Kidney (tissue), 14 donors: Measurements from ENCODE around the gene RSPH1. TPM values are rescaled to one million over a fixed set of nuclear protein-coding genes. Genes with fewer than 3 reads are reported as not detected.

Source experiments
- DNase-seq, 5 donors: peaks; one replicate each; pipeline ENCODE4 v3.0.0-alpha.2; 2013 to 2020
- FAIRE-seq: peaks from 2 replicates; lab custom pipeline; 2012; peaks lifted over from hg19 to GRCh38; lab: Jason Lieb, UNC
- H3K27ac ChIP-seq, 2 donors: one replicate each; pipeline ENCODE4 v1.7.0; 2013; ENCODE audit warnings: low read depth in 2 of 2, low read length in 2 of 2, inconsistent platforms in 1 of 2
- H3K27me3 ChIP-seq: one replicate; pipeline ENCODE4 v1.7.1; 2013; ENCODE audit warnings: low read length, inconsistent platforms; ENCODE audit not compliant: control insufficient read depth, insufficient read depth
- H3K36me3 ChIP-seq, 3 donors: one replicate each; pipeline versions ENCODE4 v1.7.0 to v1.7.1; 2013; ENCODE audit warnings: low read length in 3 of 3, control low read depth in 1 of 3, inconsistent platforms in 1 of 3; ENCODE audit not compliant: insufficient read depth in 3 of 3, control insufficient read depth in 2 of 3
- H3K4me1 ChIP-seq, 3 donors: one replicate each; pipeline versions ENCODE4 v1.7.0 to v1.7.1; 2013; ENCODE audit warnings: low read length in 3 of 3, inconsistent platforms in 1 of 3, low read depth in 1 of 3; ENCODE audit not compliant: control insufficient read depth in 2 of 3, insufficient read depth in 2 of 3
- H3K4me3 ChIP-seq, 3 donors: one replicate each; pipeline versions ENCODE4 v1.7.0 to v1.8.1; 2013; ENCODE audit warnings: low read length in 3 of 3, control low read depth in 1 of 3, inconsistent platforms in 1 of 3
- H3K9ac ChIP-seq, 3 donors: one replicate each; pipeline versions ENCODE4 v1.7.0 to v1.7.1; 2013; ENCODE audit warnings: low read length in 3 of 3, control low read depth in 1 of 3, inconsistent platforms in 1 of 3
- H3K9me3 ChIP-seq, 3 donors: one replicate each; pipeline versions ENCODE4 v1.7.0 to v1.7.1; 2013; ENCODE audit warnings: low read length in 3 of 3, control low read depth in 1 of 3, inconsistent platforms in 1 of 3; ENCODE audit not compliant: control insufficient read depth in 2 of 3, insufficient read depth in 1 of 3
- intact Hi-C: fragments of 100-400 bp; cut with DNase I; formaldehyde crosslinking; loops from one replicate; pipeline ENCODE4 v1.11.1; 2022
- polyA plus RNA-seq: library from polyadenylated mRNA; stranded (reverse); fragments of 350-450 nt; fragmentation: Illumina TruSeq; extraction: RNeasy Lipid Tissue Mini Kit (QIAGEN cat#74804); gene quantifications from one replicate; pipeline ENCODE4 v1.2.3, GENCODE V29; 2014; ENCODE audit warnings: low read depth, low replicate concordance; ENCODE audit not compliant: insufficient read depth
- total RNA-seq: library from RNA; stranded (reverse); fragmentation: NEBNext Ultra II Directional; extraction: Animal tissue kit (Norgen Biotek cat#: 25700); gene quantifications from one replicate; pipeline ENCODE4 v1.2.1, GENCODE V29; 2021
- TF ChIP-seq, protein P1 (sequence below): IDR thresholded peaks from 3 replicates; pipeline ENCODE4 v1.5.1; 2012; ENCODE audit warnings: mild to moderate bottlenecking, moderate library complexity, borderline replicate concordance; ENCODE audit not compliant: insufficient read depth; ENCODE audit errors: extremely low read depth
- donor health status: control.
- donor health status: control.
- donor health status: control.
- donor health status: control.
- donor health status: control.
- donor health status: DM: yes; HTN: yes; CAD: no.
- donor health status: Normal renal cell carcinoma (clear cell type).

Gene RSPH1
- total and polyA plus RNA-seq, 2 donors from 2014 or later, result 12.0 to 13.0 TPM

DNA sequence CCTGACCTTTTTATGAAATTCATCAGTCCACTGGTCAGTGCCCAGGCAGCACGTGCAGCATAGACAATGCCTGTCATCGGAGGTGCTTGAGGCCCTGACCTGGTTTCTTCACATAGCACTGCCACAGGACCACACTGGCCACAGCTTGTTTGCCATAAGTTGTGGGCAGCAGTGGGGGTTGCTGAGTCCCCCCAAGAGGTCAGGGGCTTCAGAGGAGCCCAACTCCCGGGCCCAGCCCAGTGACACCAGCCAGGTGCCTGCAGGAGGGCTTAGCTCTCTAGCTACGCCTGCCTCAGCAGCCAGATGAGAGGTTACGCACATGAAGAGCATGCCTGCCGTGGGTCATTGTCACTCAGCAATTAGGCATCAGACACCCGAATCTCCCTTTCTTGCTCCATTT is 50.7 kb downstream of the RSPH1 start:
- no peaks in the 10 kb centered on the region for H3K27me3 ChIP-seq
- intact Hi-C loops, result loop anchor here (10.0 kb wide), 1 partner anchor 111 kb away; no protein-coding TSS in a partner anchor
- no peak overlapping the region for H3K9ac ChIP-seq
- DNase-seq, result peak in 1 of 5 donors; percentile 42
- no peaks in the 10 kb centered on the region for H3K4me1 ChIP-seq
- H3K4me3 ChIP-seq, result no peak overlapping the region
- TF ChIP-seq, protein P1, sequence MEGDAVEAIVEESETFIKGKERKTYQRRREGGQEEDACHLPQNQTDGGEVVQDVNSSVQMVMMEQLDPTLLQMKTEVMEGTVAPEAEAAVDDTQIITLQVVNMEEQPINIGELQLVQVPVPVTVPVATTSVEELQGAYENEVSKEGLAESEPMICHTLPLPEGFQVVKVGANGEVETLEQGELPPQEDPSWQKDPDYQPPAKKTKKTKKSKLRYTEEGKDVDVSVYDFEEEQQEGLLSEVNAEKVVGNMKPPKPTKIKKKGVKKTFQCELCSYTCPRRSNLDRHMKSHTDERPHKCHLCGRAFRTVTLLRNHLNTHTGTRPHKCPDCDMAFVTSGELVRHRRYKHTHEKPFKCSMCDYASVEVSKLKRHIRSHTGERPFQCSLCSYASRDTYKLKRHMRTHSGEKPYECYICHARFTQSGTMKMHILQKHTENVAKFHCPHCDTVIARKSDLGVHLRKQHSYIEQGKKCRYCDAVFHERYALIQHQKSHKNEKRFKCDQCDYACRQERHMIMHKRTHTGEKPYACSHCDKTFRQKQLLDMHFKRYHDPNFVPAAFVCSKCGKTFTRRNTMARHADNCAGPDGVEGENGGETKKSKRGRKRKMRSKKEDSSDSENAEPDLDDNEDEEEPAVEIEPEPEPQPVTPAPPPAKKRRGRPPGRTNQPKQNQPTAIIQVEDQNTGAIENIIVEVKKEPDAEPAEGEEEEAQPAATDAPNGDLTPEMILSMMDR, result no peak
- H3K9me3 ChIP-seq, result no peaks in the 10 kb centered on the region
- no peaks in the 10 kb centered on the region for H3K36me3 ChIP-seq
- FAIRE-seq, result no peak
- no peak overlapping the region for H3K27ac ChIP-seq

DNA sequence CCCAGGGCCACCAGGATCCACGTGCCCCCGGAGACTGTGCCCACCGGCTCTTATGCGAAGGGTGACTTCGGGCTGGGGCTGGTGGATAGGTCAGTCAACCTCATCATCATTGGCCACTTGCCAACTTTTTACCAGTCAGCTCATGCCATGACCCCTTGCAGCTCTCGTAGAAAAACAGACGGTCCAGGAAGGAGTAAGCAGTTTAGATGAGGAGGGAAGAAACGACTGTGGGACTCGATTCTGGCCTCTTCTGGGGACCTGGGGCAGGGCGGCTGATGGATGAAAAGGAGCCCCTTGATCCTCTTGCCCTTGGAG is 51.3 kb downstream of the RSPH1 start:
- H3K4me1 ChIP-seq, result no peaks in the 10 kb centered on the region
- FAIRE-seq (no peak), DNase-seq (no peak)
- H3K36me3 ChIP-seq, result no peaks in the 10 kb centered on the region
- peaks cover 0 to 1% (median 0%) of the 10 kb centered on the region in 3 donors for H3K9me3 ChIP-seq
- H3K27me3 ChIP-seq, result no peaks in the 10 kb centered on the region
- intact Hi-C loops, result loop anchor here (10.0 kb wide), 1 partner anchor 110 kb away; no protein-coding TSS in a partner anchor
- TF ChIP-seq, protein P1, result no peak
- H3K9ac ChIP-seq, result no peak overlapping the region
- no peak overlapping the region for H3K4me3 ChIP-seq
- H3K27ac ChIP-seq, result no peak overlapping the region

DNA sequence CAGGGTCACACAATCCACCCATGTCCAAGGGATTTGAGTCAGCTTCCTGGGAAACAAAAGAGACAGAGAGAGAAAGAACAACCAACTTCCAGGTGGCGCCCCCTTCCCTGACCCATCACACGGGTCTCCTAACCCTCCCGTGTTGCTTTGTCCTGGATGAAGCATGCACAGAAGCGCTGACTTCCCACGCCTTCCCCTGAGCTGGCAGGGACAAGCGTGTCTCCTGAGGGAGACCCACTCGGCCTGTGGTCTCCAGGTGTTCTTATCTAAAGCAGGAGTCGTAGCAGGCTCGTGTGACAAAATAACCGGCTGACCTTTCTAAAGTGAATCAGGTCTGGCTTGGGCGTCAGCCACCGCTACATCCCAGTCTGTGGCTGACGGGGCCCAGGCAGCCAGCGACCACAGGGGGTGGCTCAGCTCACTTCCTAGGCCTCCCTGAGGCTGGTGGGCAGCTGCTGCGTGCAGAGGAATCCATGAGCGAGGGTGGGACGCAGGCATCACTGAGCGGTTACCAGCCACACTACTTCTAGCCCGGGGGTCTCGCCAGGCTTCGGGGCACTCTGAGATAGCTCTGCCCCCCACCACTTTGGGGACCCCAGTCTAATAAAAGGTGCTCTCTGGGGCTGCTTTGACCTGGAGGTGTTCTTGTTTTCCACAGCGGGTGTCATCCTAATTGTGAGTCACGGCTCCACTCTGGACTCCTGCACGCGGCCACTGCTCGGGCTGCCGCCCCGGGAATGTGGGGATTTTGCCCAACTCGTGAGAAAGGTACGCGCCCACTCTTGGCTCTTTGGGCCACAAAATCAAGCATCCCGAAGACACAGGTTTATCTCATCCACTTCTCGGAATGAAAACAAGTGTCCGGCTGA is 51.9 kb downstream of the RSPH1 start:
- FAIRE-seq (no peak), DNase-seq (peak in 2 of 5 donors; percentile 18 to 53)
- no peak overlapping the region for H3K27ac ChIP-seq
- no peak overlapping the region for H3K4me3 ChIP-seq
- H3K9ac ChIP-seq, result no peak overlapping the region
- TF ChIP-seq, protein P1, result no peak
- H3K4me1 ChIP-seq, result no peaks in the 10 kb centered on the region
- no peaks in the 10 kb centered on the region for H3K36me3 ChIP-seq
- peaks cover 0 to 2% (median 0%) of the 10 kb centered on the region in 3 donors for H3K9me3 ChIP-seq
- no peaks in the 10 kb centered on the region for H3K27me3 ChIP-seq
- intact Hi-C loops, result loop anchor here (10.0 kb wide), 1 partner anchor 109 kb away; no protein-coding TSS in a partner anchor
